ENCODE data around the gene HIP1R. TPM values are rescaled to one million over a fixed set of nuclear protein-coding genes. Genes with fewer than 3 reads are reported as not detected.
"Not testable (repeated sequence)": the region's sequence is repeated elsewhere in the genome, so short reads cannot be mapped to it uniquely, and the experiment has no call there.

Gene HIP1R
- total and polyA plus RNA-seq, 7 donors: 4.2 to 77.4 (median 15.2) TPM

- no peaks in the 10 kb centered on the region for H3K9me3 ChIP-seq
- TF ChIP-seq POLR2AphosphoS5 (IDR thresholded peaks at IDR 0.05): no peak
- TF ChIP-seq POLR2A (IDR thresholded peaks at IDR 0.05): no peak
- no peak for TF ChIP-seq CTCF (IDR thresholded peaks at IDR 0.05)
- no peak for TF ChIP-seq EP300 (IDR thresholded peaks at IDR 0.05)
- H3K4me1 ChIP-seq: no peaks in the 10 kb centered on the region
- DNase-seq: no peak
- WGBS, 2 donors: 86% methylated on average over 7 of the region's 7 CpGs
- H3K36me3 ChIP-seq: no peaks in the 10 kb centered on the region
- intact Hi-C loops (cut with DNase I): no loop called here
- H3K4me3 ChIP-seq: no peak overlapping the region
- no peak overlapping the region for H3K27ac ChIP-seq
- H3K27me3 ChIP-seq: no peaks in the 10 kb centered on the region
Observed at GRCh38 chr12:122803937-122804336, 31.3 kb upstream of the HIP1R start.

- H3K4me3 ChIP-seq; H3K9me3 ChIP-seq; H3K4me1 ChIP-seq; H3K36me3 ChIP-seq; H3K27me3 ChIP-seq; H3K27ac ChIP-seq; DNase-seq; intact Hi-C loops (cut with DNase I): not testable (repeated sequence)
- WGBS, 2 donors: 95% methylated on average over 9 of the region's 9 CpGs
Observed at GRCh38 chr12:122804957-122805356, 30.3 kb upstream of the HIP1R start.

GRCh38 chr12:122807651-122808050 is 27.6 kb upstream of the HIP1R start:
- Histone ChIP-seq H3K4me3 (no peak overlapping the region), H3K27ac (no peak overlapping the region), H3K27me3 (no peaks in the 10 kb centered on the region), H3K9me3 (no peaks in the 10 kb centered on the region), H3K4me1 (no peaks in the 10 kb centered on the region), H3K36me3 (no peaks in the 10 kb centered on the region)
- no peak for DNase-seq
- intact Hi-C loops (cut with DNase I): no loop called here
- TF ChIP-seq POLR2AphosphoS5 (IDR thresholded peaks at IDR 0.05): no peak
- TF ChIP-seq CTCF (IDR thresholded peaks at IDR 0.05): no peak
- no peak for TF ChIP-seq POLR2A (IDR thresholded peaks at IDR 0.05)
- no peak for TF ChIP-seq EP300 (IDR thresholded peaks at IDR 0.05)
- 96 to 99% methylated on average over 1 of the region's 1 CpG for WGBS, 2 donors

GRCh38 chr12:122811777-122812176 is 23.5 kb upstream of the HIP1R start:
- H3K9me3 ChIP-seq: no peaks in the 10 kb centered on the region
- no peak overlapping the region for H3K4me3 ChIP-seq
- 60 to 75% methylated on average over 3 of the region's 3 CpGs for WGBS, 2 donors
- intact Hi-C loops (cut with DNase I): no loop called here
- no peaks in the 10 kb centered on the region for H3K27me3 ChIP-seq
- DNase-seq: no peak
- no peaks in the 10 kb centered on the region for H3K4me1 ChIP-seq
- H3K27ac ChIP-seq: no peak overlapping the region
- H3K36me3 ChIP-seq: no peaks in the 10 kb centered on the region
- TF ChIP-seq CTCF (IDR thresholded peaks at IDR 0.05) (no peak), POLR2AphosphoS5 (IDR thresholded peaks at IDR 0.05) (no peak), POLR2A (IDR thresholded peaks at IDR 0.05) (no peak), EP300 (IDR thresholded peaks at IDR 0.05) (no peak)

- no peak overlapping the region for H3K4me3 ChIP-seq
- WGBS, 2 donors: 59 to 81% methylated on average over 10 of the region's 10 CpGs
- TF ChIP-seq POLR2A (IDR thresholded peaks at IDR 0.05) (no peak), CTCF (IDR thresholded peaks at IDR 0.05) (no peak), EP300 (IDR thresholded peaks at IDR 0.05) (no peak), POLR2AphosphoS5 (IDR thresholded peaks at IDR 0.05) (no peak)
- DNase-seq: no peak
- H3K36me3 ChIP-seq: no peaks in the 10 kb centered on the region
- H3K27me3 ChIP-seq: no peaks in the 10 kb centered on the region
- no peak overlapping the region for H3K27ac ChIP-seq
- no peaks in the 10 kb centered on the region for H3K9me3 ChIP-seq
- intact Hi-C loops (cut with DNase I): no loop called here
- H3K4me1 ChIP-seq: no peaks in the 10 kb centered on the region
Observed at GRCh38 chr12:122813310-122813713, 21.9 kb upstream of the HIP1R start.

Measured in sigmoid colon (tissue), 7 donors.